Measurements from ENCODE around the gene RIT2.

- TF ChIP-seq CTCF (IDR thresholded peaks at IDR 0.05; ENCODE audit: poor library complexity, severe bottlenecking) (no peak), EP300 (conservative IDR thresholded peaks at IDR 0.05; ENCODE audit: poor library complexity, severe bottlenecking) (no peak), EZH2 (IDR thresholded peaks at IDR 0.05; ENCODE audit: borderline replicate concordance, insufficient read depth, low read length, poor library complexity, severe bottlenecking) (no peak), TAF1 (IDR thresholded peaks at IDR 0.05; ENCODE audit: low read depth) (no peak), SMC3 (conservative IDR thresholded peaks at IDR 0.05; ENCODE audit: poor library complexity) (no peak), POLR2AphosphoS5 (IDR thresholded peaks at IDR 0.05) (no peak), RAD21 (conservative IDR thresholded peaks at IDR 0.05) (no peak), REST (IDR thresholded peaks at IDR 0.05; ENCODE audit: borderline replicate concordance) (no peak)
These were observed 286.6 kb downstream of the RIT2 start for GRCh38 chr18:42828881-42829280.
